ENCODE measurements around the gene SERPINA5.

Gene SERPINA5, protein sequence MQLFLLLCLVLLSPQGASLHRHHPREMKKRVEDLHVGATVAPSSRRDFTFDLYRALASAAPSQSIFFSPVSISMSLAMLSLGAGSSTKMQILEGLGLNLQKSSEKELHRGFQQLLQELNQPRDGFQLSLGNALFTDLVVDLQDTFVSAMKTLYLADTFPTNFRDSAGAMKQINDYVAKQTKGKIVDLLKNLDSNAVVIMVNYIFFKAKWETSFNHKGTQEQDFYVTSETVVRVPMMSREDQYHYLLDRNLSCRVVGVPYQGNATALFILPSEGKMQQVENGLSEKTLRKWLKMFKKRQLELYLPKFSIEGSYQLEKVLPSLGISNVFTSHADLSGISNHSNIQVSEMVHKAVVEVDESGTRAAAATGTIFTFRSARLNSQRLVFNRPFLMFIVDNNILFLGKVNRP

GRCh38 chr14:94581127-94581999 lies at the start of gene SERPINA5:
TSS of gene SERPINA5 (plus strand) at chr14:94581426. CDS start at chr14:94587363, 5,937 bp downstream.
- DNase-seq, result no peak

DNA sequence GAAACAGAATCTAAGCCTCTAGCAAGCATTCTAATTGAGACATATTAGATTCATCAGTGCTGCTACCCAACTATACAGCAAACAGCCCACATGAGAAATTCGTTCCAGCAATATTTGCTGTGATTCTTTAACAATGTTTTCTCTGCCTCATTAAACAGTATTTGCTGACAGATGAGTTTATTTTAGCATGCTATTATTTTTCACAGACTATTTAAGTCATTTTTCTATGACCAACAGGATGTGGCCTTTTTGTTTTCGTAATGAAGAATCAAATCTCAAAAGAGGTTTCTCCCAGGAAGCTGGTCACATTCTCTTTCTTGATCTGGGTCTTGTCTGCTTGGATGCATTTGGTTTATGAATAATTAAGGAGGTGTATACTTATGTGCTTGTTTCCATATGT lies 48.8 kb upstream of the SERPINA5 start:
- no peak for DNase-seq

- DNase-seq, result no peak
These were observed 45.7 kb upstream of the SERPINA5 start for GRCh38 chr14:94535506-94535905.

GRCh38 chr14:94536836-94537235 lies 44.4 kb upstream of the SERPINA5 start:
- no peak for DNase-seq

GRCh38 chr14:94538070-94538740 lies 43.0 kb upstream of the SERPINA5 start:
- DNase-seq, result no peak

DNA sequence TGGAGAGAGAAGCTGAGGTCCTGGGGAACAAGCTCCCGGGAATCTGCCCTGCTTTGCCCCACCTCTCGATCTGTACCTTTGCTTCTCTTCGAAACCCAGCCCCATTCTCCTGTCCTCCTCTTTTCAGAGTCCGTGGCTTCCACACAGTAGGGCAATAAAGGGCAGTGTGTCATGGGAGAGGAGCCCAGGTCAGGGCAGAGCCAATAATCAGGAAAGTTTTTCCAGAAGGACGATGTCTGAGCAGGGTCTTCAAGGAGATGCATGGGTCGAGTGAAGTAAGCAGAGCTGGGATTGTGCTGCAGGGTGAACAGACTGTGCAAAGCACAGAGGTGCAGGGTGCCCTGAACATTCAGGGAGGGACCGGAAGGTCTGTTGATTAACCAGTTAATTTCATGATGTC lies 42.0 kb upstream of the SERPINA5 start:
- no peak for DNase-seq

- no peak for DNase-seq
These were observed 41.0 kb upstream of the SERPINA5 start for GRCh38 chr14:94540031-94540794.

DNA sequence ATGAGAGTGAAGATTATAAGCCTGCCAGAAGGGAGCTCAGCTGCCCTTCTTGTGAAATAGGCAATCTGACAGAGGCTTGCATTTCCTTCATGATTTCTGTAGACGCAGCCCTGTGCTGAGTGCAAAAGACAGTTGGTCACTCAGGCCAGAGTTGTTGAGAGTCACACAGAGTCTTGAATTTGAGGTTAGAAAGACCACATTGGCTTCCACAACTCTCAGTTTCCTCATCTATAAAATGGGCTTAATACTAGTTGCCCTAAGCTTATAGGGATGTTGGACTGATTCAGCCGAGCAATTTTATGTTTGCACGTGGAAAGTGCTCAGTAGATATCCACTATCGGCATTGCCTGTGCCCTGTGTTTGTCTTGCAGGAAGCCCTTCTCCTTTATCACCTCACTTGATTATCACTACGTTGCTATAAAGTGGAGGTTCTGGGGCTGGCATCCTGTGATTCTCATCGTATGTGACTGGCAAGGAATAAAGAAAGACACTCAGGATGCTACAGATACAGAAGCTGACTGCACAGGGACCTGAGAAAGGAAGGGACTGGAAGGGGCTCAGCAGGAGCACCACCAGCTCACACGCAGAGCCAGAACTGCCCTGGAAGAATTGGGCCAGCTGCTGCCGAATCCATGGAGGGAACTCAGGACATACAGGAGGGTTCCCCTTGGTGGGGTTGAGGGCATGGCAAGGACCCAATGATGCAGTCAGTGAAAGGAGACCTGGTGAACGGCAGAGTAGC lies 39.8 kb upstream of the SERPINA5 start:
- DNase-seq, result no peak

DNA sequence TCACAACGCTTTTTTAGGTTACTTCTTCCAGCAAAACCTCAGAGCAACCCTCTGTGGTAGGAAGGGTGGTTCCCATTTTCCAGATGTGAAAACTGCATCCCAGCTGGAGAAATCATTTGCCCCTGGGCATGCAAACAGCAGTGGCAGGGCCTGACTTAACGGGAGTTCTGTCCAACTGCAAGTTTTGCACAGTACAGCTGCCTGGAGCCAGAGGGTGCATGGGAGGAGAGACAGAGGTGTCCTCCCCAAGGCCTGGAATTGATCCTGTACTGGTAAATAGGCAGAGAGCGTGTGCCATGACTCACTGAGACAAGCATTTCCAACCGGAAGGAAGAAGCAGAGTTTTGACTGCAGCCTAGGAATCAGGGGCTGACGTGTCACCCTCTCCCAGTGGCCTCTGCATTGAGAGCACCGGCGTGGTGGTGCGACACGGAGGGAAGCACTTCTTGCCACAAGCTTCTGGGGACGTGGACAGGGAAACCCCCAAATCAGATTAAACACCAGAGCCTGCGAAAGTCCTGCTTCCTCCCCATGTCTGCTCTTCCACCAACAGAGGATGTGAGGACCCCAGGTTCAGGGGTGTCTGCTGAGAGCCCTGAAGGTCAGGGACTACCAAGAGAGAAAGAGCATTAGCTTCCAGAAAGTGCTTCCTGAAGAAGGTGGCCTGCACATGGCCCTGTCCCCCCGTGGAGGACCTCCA lies 39.0 kb upstream of the SERPINA5 start:
- no peak for DNase-seq

DNA sequence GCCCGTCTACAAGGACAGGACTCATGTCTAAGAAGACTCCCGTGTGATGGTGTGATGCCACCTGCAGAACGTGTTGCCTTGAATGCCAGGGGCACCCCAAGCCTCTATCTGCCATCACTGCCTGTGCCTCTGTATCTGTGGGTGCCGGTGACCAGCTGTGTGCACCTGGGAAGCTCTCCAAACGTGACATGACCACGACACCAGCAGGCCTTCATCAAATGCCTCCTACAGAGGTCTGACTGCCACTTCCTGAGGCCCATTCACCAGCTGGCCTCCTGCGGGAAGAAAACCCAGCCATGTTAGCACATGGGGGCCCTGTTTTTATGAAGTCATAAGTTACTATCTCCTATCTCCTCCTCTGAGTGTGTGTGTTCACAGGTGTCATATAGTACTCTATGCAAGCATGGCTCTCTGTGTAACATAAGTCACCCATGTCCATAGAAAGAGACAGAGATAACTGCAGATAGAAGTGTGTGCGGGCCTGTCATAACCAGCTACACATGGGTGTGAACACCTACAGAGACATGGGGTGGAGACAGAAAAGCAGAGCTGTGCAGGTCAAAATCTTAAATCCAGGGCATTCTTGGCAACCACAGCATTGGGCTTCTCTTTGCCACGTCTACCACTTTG lies 38.3 kb upstream of the SERPINA5 start:
- no peak for DNase-seq

- no peak for DNase-seq
These were observed 37.6 kb upstream of the SERPINA5 start for GRCh38 chr14:94543449-94544124.

DNA sequence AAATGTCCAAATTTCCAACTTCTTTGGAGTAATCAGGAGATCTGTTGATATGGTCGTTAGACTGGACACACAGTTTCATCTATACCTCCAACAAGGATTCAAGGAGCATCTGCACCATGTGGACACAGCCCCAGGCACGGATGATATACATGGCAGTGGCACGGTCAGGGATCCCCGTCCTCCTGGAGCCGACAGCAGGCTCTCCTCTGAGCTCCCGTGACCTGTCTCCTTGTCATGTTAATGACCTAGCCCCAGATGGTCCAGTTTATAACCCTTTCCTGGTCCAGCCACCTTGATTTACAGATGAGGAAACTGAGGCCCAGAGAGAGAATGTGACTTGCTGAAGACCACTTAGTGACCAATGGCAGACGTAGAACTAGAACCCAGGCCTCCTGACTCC lies 36.5 kb upstream of the SERPINA5 start:
- DNase-seq, result no peak

- no peak for DNase-seq
These were observed 35.9 kb upstream of the SERPINA5 start for GRCh38 chr14:94545131-94545841.

- no peak for DNase-seq
These were observed 34.0 kb upstream of the SERPINA5 start for GRCh38 chr14:94547151-94547680.

GRCh38 chr14:94547726-94548125 lies 33.5 kb upstream of the SERPINA5 start:
- DNase-seq, result no peak

DNA sequence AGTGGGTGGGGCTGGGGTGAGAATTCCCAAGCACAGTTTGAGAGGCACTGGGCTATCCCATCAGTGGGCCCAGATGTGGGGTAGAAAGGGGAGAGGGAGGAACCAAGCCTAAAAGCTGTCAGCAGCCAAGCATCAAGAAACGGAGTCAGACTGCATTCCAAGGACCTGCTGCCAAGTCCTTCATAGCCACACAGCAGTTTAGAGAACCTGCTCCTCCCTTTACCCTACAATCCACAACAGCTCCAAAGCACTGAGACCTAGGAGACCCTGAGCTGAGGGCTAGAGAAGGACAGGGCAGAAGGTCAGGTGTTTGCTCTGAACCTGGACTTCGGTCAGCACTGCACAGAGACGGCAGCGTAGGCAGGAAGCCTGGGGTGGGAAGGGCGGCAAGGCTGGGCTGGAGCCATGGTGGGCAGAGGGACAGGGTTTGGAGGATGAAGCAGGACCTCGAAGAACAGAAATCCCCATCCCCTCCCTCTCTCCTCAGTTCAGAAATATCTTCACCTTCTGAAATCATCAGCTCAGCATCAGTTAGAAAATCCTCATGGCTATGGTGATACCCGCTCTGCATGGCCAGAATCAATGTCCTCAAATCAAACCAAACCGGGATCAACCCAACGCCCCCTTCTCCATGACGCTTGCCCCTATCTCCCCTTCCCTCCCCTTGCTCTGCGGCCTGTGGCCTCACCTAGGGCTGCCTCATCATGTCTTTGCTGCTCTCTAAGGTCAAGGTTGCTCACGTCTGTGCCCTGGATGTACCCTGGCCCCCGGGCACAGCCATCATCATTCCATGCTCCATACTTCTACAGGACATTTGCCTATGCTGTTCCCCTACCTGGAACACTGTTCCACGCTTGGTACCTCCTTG lies 32.9 kb upstream of the SERPINA5 start:
- no peak for DNase-seq

GRCh38 chr14:94548999-94549985 lies 31.9 kb upstream of the SERPINA5 start:
- peak; percentile 46 for DNase-seq

Data from CD4-positive, alpha-beta T cell treated with Interleukin-17A for 4 hours (primary cell).